A673 (cell line): ENCODE measurements around the gene NPAS1.

ENCODE experiments used
- CTCF ChIP-seq: fragments of 300-800, 200-600 bp; sonication (generic); conservative IDR thresholded peaks from 2 replicates; pipeline ENCODE4 v1.5.1; 2017; ENCODE audit warnings: low read depth, mild to moderate bottlenecking, antibody characterized with exemption, low read length, moderate library complexity, mixed read lengths
- EZH2 ChIP-seq: fragments of 200-600 bp; sonication (generic); IDR thresholded peaks from 2 replicates; pipeline ENCODE4 v1.6.1; 2017; ENCODE audit warnings: borderline replicate concordance, low read depth, mild to moderate bottlenecking, mixed read lengths, antibody characterized with exemption, low read length; ENCODE audit not compliant: poor library complexity, severe bottlenecking

GRCh38 chr19:46977548-46977947 is 42.1 kb upstream of the NPAS1 start:
- TF ChIP-seq CTCF: no peak
- TF ChIP-seq EZH2: no peak
